Common myeloid progenitor, CD34-positive (primary cell): ENCODE measurements around the gene CACNA2D1.

Source experiments
- CTCF ChIA-PET: fragments of 350-600 bp; sonication (Branson Sonifier 250); formaldehyde crosslinking; loops from one replicate; lab custom pipeline; 2021; ENCODE audit warnings: antibody characterized with exemption; lab: Charles Lee
- POLR2A ChIA-PET: fragments of 350-600 bp; sonication (Branson Sonifier 250); formaldehyde crosslinking; loops from one replicate; lab custom pipeline; 2021; ENCODE audit warnings: antibody characterized with exemption; lab: Charles Lee
- DNase-seq, 3 donors: peaks; one replicate each; pipeline versions ENCODE4 v3.0.0 to v3.0.0-alpha.2; 2013
- H3K27ac ChIP-seq, 2 experiments: 1 replicate in 1 of 2; 2 replicates in 1 of 2; pipeline ENCODE4 v1.7.0; 2013; ENCODE audit warnings: inconsistent platforms in 2 of 2, low read length in 2 of 2, mild to moderate bottlenecking in 2 of 2, low read depth in 1 of 2, moderate library complexity in 1 of 2; ENCODE audit not compliant: severe bottlenecking in 2 of 2, insufficient read depth in 1 of 2, poor library complexity in 1 of 2
- H3K27me3 ChIP-seq, 5 experiments: replicated peaks in 2 of 5; 1 replicate in 3 of 5; 2 replicates in 2 of 5; pipeline versions ENCODE4 v1.6.1 to v1.7.0; 2013; ENCODE audit warnings: low read length in 4 of 5, mild to moderate bottlenecking in 2 of 5, moderate library complexity in 2 of 5, inconsistent platforms in 1 of 5; ENCODE audit not compliant: insufficient read depth in 5 of 5, control insufficient read depth in 4 of 5
- H3K36me3 ChIP-seq, 4 experiments: 1 replicate in 2 of 4; 2 replicates in 2 of 4; pipeline versions ENCODE4 v1.6.1 to v1.7.0; 2013; ENCODE audit warnings: low read length in 3 of 4, control low read depth in 1 of 4, mild to moderate bottlenecking in 1 of 4; ENCODE audit not compliant: control insufficient read depth in 4 of 4, insufficient read depth in 4 of 4
- H3K4me1 ChIP-seq, 4 experiments: 1 replicate in 3 of 4; 2 replicates in 1 of 4; pipeline versions ENCODE4 v1.6.1 to v1.7.1; 2013; ENCODE audit warnings: low read length in 3 of 4, mild to moderate bottlenecking in 3 of 4, control low read depth in 1 of 4, inconsistent platforms in 1 of 4, moderate library complexity in 1 of 4; ENCODE audit not compliant: control insufficient read depth in 4 of 4, insufficient read depth in 4 of 4; ENCODE audit errors: control extremely low read depth in 1 of 4
- H3K4me3 ChIP-seq, 7 experiments: 1 replicate in 4 of 7; 2 replicates in 3 of 7; pipeline versions ENCODE4 v1.5.1 to v1.7.0; 2013; ENCODE audit warnings: mild to moderate bottlenecking in 7 of 7, low read length in 6 of 7, moderate library complexity in 6 of 7, inconsistent platforms in 2 of 7, low read depth in 2 of 7, control low read depth in 1 of 7; ENCODE audit not compliant: insufficient read depth in 4 of 7, control insufficient read depth in 1 of 7; ENCODE audit errors: extremely low read depth in 1 of 7
- H3K9me3 ChIP-seq, 5 experiments: 1 replicate in 4 of 5; 2 replicates in 1 of 5; pipeline versions ENCODE4 v1.6.1 to v1.7.1; 2013; ENCODE audit warnings: low read length in 4 of 5, mild to moderate bottlenecking in 2 of 5, inconsistent platforms in 1 of 5, low read depth in 1 of 5, moderate library complexity in 1 of 5; ENCODE audit not compliant: control insufficient read depth in 4 of 5, insufficient read depth in 2 of 5; ENCODE audit errors: control extremely low read depth in 1 of 5
- WGBS: methylation state at CpG from one replicate; pipeline ENCODE4 v1.1.5; 2013; ENCODE audit not compliant: insufficient coverage; 5-methylcytosine and 5-hydroxymethylcytosine counted together

Gene CACNA2D1

GRCh38 chr7:82318786-82319185, 124.8 kb downstream of the CACNA2D1 start:
- ChIA-PET CTCF (no interaction called here), POLR2A (no interaction called here)
- Histone ChIP-seq H3K4me1 (no peaks in the 10 kb centered on the region), H3K27ac (no peak overlapping the region), H3K4me3 (no peak overlapping the region), H3K9me3 (no peaks in the 10 kb centered on the region), H3K36me3 (no peaks in the 10 kb centered on the region), H3K27me3 (no peaks in the 10 kb centered on the region)
- no peak for DNase-seq

- Histone ChIP-seq H3K4me3 (no peak overlapping the region), H3K4me1 (no peaks in the 10 kb centered on the region), H3K9me3 (no peaks in the 10 kb centered on the region), H3K27me3 (peaks cover 0 to 1% (median 0%) of the 10 kb centered on the region in 5 experiments), H3K27ac (no peak overlapping the region), H3K36me3 (no peaks in the 10 kb centered on the region)
- WGBS: no CpG with 5 or more reads among the region's 2 CpGs
- CTCF ChIA-PET: no interaction called here
- no peak for DNase-seq
- POLR2A ChIA-PET: no interaction called here
Measured at GRCh38 chr7:82317760-82318159, 125.8 kb downstream of the CACNA2D1 start.

- no peak for DNase-seq
- ChIA-PET CTCF (no interaction called here), POLR2A (no interaction called here)
- no peak overlapping the region for H3K4me3 ChIP-seq
- H3K36me3 ChIP-seq: no peaks in the 10 kb centered on the region
- H3K4me1 ChIP-seq: no peaks in the 10 kb centered on the region
- 100% methylated on average over 3 of the region's 3 CpGs for WGBS
- H3K9me3 ChIP-seq: no peaks in the 10 kb centered on the region
- peaks cover 0 to 1% (median 0%) of the 10 kb centered on the region in 5 experiments for H3K27me3 ChIP-seq
- H3K27ac ChIP-seq: no peak overlapping the region
Measured at GRCh38 chr7:82317257-82317721, 126.3 kb downstream of the CACNA2D1 start.

GRCh38 chr7:82313269-82313668, 130.3 kb downstream of the CACNA2D1 start:
- Histone ChIP-seq H3K9me3 (peaks cover 0 to 3% (median 0%) of the 10 kb centered on the region in 5 experiments), H3K27me3 (peaks cover 0 to 1% (median 0%) of the 10 kb centered on the region in 5 experiments), H3K36me3 (no peaks in the 10 kb centered on the region), H3K4me3 (no peak overlapping the region), H3K4me1 (no peaks in the 10 kb centered on the region), H3K27ac (no peak overlapping the region)
- POLR2A ChIA-PET: no interaction called here
- CTCF ChIA-PET: no interaction called here
- WGBS: no CpG with 5 or more reads among the region's 1 CpG
- no peak for DNase-seq

- 96% methylated on average over 5 of the region's 5 CpGs for WGBS
- no peak overlapping the region for H3K27ac ChIP-seq
- peaks cover 0 to 1% (median 0%) of the 10 kb centered on the region in 5 experiments for H3K27me3 ChIP-seq
- H3K9me3 ChIP-seq: peaks cover 0 to 3% (median 0%) of the 10 kb centered on the region in 5 experiments
- ChIA-PET POLR2A (no interaction called here), CTCF (no interaction called here)
- no peaks in the 10 kb centered on the region for H3K4me1 ChIP-seq
- no peak for DNase-seq
- H3K4me3 ChIP-seq: no peak overlapping the region
- no peaks in the 10 kb centered on the region for H3K36me3 ChIP-seq
Measured at GRCh38 chr7:82312646-82313045, 130.9 kb downstream of the CACNA2D1 start.

- Histone ChIP-seq H3K27ac (no peak overlapping the region), H3K27me3 (no peaks in the 10 kb centered on the region), H3K4me3 (no peak overlapping the region), H3K36me3 (no peaks in the 10 kb centered on the region), H3K9me3 (no peaks in the 10 kb centered on the region), H3K4me1 (no peaks in the 10 kb centered on the region)
- POLR2A ChIA-PET: no interaction called here
- WGBS: 100% methylated on average over 2 of the region's 4 CpGs
- CTCF ChIA-PET: no interaction called here
- DNase-seq: no peak
Measured at GRCh38 chr7:82305347-82306005, 138.1 kb downstream of the CACNA2D1 start.

- ChIA-PET CTCF (interaction anchor here (0.8 kb wide), 1 partner anchor 93 kb away, joined by 3 read pairs; no protein-coding TSS in a partner anchor), POLR2A (no interaction called here)
- Histone ChIP-seq H3K27me3 (no peaks in the 10 kb centered on the region), H3K27ac (no peak overlapping the region), H3K9me3 (no peaks in the 10 kb centered on the region), H3K36me3 (no peaks in the 10 kb centered on the region), H3K4me1 (no peaks in the 10 kb centered on the region), H3K4me3 (no peak overlapping the region)
- no CpG with 5 or more reads among the region's 1 CpG for WGBS
- no peak for DNase-seq
Measured at GRCh38 chr7:82294865-82295264, 148.7 kb downstream of the CACNA2D1 start.
